Osteoblast (primary cell): ENCODE data around the gene INPP5A. TPM values are rescaled to one million over a fixed set of nuclear protein-coding genes. Genes with fewer than 3 reads are reported as not detected.

Experiments
- DNase-seq: peaks from one replicate; pipeline ENCODE4 v3.0.0; 2011; ENCODE audit warnings: low spot score, mixed read lengths; ENCODE audit not compliant: insufficient read length; ENCODE audit errors: missing footprints
- H2AFZ ChIP-seq: 2 replicates; pipeline ENCODE4 v1.6.0; 2011; ENCODE audit warnings: mild to moderate bottlenecking, low read length
- H3K27ac ChIP-seq: 2 replicates; pipeline ENCODE4 v1.5.1; 2011; ENCODE audit warnings: mild to moderate bottlenecking, low read depth, low read length, moderate library complexity
- H3K27me3 ChIP-seq: 2 replicates; pipeline ENCODE4 v1.6.0; 2012; ENCODE audit warnings: mild to moderate bottlenecking, control low read depth, inconsistent platforms, low read length, moderate library complexity; ENCODE audit not compliant: insufficient read depth
- H3K36me3 ChIP-seq: 2 replicates; pipeline ENCODE4 v1.5.1; 2011; ENCODE audit warnings: mild to moderate bottlenecking, low read length, control low read depth, moderate library complexity; ENCODE audit not compliant: insufficient read depth
- H3K4me1 ChIP-seq: 2 replicates; pipeline ENCODE4 v1.5.1; 2011; ENCODE audit warnings: mild to moderate bottlenecking, low read length, control low read depth, moderate library complexity; ENCODE audit not compliant: insufficient read depth
- H3K4me2 ChIP-seq: 2 replicates; pipeline ENCODE4 v1.6.0; 2011; ENCODE audit warnings: mild to moderate bottlenecking, low read length; ENCODE audit not compliant: insufficient read depth
- H3K4me3 ChIP-seq: fragments of 200-600 bp; sonication (generic); 3 replicates; pipeline ENCODE4 v1.5.1; 2012; ENCODE audit warnings: mild to moderate bottlenecking, low read length, inconsistent platforms; ENCODE audit not compliant: insufficient read depth
- H3K79me2 ChIP-seq: 2 replicates; pipeline ENCODE4 v1.6.0; 2012; ENCODE audit warnings: mild to moderate bottlenecking, low read length, control low read depth, inconsistent platforms; ENCODE audit not compliant: insufficient read depth
- H3K9me3 ChIP-seq: 2 replicates; pipeline ENCODE4 v1.5.1; 2011; ENCODE audit warnings: low read depth, low read length, control low read depth
- H4K20me1 ChIP-seq: 2 replicates; pipeline ENCODE4 v1.6.0; 2012; ENCODE audit warnings: mild to moderate bottlenecking, low read length, control low read depth; ENCODE audit not compliant: insufficient read depth
- total RNA-seq: library from RNA; depleted of rRNA; stranded (reverse); fragments of >200 nt; gene quantifications from 2 replicates; pipeline ENCODE4 v1.2.3, GENCODE V29; 2012
- TF ChIP-seq, protein P1 (sequence below): IDR thresholded peaks from 2 replicates; pipeline ENCODE4 v1.5.1; 2011; ENCODE audit warnings: mild to moderate bottlenecking, low read depth, low read length, moderate library complexity; ENCODE audit errors: extremely low read depth

The INPP5A gene
- total RNA-seq, 1 donor = 22.8 TPM

DNA sequence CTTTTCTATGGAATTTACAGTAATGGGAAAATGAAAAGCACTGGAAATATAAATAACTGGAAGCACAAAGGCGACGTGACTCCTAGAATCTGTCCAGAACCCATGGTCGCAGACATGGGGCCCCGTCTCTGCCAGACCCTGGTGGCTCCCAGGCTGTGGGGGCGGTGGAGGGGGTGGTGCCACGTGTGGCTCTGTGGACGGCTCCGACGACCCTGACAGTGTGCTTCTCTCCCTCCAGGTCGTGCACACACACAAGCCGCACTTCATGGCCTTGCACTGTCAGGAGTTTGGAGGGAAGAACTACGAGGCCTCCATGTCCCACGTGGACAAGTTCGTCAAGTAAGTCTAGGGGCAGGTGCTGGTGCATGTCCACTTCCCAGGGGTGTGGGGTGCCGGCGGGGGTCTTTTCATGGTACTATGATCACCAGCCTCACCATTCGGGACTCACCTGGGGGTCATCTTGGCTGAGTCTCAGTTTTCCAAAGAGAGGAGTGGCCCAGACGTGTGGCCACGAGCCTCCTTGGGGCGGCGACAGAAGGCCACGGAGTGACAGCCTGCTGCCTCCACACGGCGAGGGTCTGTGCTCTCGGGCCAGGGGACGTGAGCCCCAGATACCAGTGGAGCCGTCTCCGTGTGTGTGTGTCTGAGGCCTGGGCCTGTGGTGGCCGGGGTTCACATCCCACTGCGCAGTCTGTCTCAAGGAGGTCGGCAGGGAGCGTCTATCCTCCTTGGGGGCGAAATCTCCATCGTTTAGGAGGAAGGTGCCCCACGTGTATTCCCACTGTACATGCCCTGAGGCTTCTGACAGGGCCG is 108.2 kb downstream of the INPP5A start:
- TF ChIP-seq, protein P1, sequence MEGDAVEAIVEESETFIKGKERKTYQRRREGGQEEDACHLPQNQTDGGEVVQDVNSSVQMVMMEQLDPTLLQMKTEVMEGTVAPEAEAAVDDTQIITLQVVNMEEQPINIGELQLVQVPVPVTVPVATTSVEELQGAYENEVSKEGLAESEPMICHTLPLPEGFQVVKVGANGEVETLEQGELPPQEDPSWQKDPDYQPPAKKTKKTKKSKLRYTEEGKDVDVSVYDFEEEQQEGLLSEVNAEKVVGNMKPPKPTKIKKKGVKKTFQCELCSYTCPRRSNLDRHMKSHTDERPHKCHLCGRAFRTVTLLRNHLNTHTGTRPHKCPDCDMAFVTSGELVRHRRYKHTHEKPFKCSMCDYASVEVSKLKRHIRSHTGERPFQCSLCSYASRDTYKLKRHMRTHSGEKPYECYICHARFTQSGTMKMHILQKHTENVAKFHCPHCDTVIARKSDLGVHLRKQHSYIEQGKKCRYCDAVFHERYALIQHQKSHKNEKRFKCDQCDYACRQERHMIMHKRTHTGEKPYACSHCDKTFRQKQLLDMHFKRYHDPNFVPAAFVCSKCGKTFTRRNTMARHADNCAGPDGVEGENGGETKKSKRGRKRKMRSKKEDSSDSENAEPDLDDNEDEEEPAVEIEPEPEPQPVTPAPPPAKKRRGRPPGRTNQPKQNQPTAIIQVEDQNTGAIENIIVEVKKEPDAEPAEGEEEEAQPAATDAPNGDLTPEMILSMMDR = no peak
- DNase-seq = peak; percentile 51
- Histone ChIP-seq H2AFZ (no peak overlapping the region), H3K36me3 (no peaks in the 10 kb centered on the region), H3K4me3 (no peak overlapping the region), H4K20me1 (peaks cover 39% of the 10 kb centered on the region), H3K27me3 (no peaks in the 10 kb centered on the region), H3K9me3 (no peaks in the 10 kb centered on the region), H3K27ac (no peak overlapping the region), H3K79me2 (peaks cover 6% of the 10 kb centered on the region), H3K4me2 (no peak overlapping the region), H3K4me1 (no peaks in the 10 kb centered on the region)

DNA sequence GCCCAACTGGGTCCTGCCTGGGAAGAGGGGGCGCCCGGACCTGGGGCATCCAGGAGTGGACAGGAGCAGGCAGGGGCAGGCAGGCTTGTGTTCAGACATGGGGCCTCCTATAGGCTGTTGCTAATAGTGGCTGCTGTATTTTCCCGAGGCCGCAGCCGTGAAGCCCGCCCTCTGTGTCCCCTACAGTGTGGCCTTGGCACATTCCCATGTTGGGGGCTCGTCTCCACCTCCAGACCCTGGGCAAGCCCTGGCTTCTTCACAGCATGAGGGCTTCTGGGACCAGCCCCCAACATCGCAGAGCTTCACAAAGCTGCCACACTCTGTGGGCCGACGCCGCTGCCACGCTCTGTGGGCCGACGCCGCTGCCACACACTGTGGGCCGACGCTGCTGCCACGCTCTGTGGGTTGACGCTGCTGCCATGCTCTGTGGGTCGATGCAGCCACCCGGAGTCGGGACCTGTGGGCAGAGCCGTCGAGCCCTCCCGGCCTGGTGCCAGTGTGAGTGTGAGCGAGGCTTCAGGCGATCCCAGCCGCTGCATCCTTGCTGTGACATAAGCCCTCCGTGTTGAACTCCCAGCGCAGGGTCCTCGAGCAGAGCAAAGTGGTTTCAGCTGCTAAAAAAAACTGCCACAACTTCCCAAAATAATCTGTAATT is 109.0 kb downstream of the INPP5A start:
- H3K27ac ChIP-seq = no peak overlapping the region
- no peaks in the 10 kb centered on the region for H3K27me3 ChIP-seq
- H3K9me3 ChIP-seq = no peaks in the 10 kb centered on the region
- TF ChIP-seq, protein P1 = no peak
- no peak overlapping the region for H3K4me3 ChIP-seq
- no peak overlapping the region for H2AFZ ChIP-seq
- H3K4me2 ChIP-seq = no peak overlapping the region
- H3K79me2 ChIP-seq = peaks cover 6% of the 10 kb centered on the region
- peaks cover 32% of the 10 kb centered on the region for H4K20me1 ChIP-seq
- no peaks in the 10 kb centered on the region for H3K36me3 ChIP-seq
- H3K4me1 ChIP-seq = no peaks in the 10 kb centered on the region
- peak; percentile 58 for DNase-seq

GRCh38 chr10:132647424-132647823 is 109.8 kb downstream of the INPP5A start:
- H3K27me3 ChIP-seq = no peaks in the 10 kb centered on the region
- no peak overlapping the region for H3K4me3 ChIP-seq
- peak; percentile 39 for DNase-seq
- no peak overlapping the region for H3K27ac ChIP-seq
- TF ChIP-seq, protein P1 = no peak
- H2AFZ ChIP-seq = no peak overlapping the region
- no peaks in the 10 kb centered on the region for H3K4me1 ChIP-seq
- no peak overlapping the region for H3K4me2 ChIP-seq
- peaks cover 25% of the 10 kb centered on the region for H4K20me1 ChIP-seq
- H3K9me3 ChIP-seq = no peaks in the 10 kb centered on the region
- peaks cover 6% of the 10 kb centered on the region for H3K79me2 ChIP-seq
- no peaks in the 10 kb centered on the region for H3K36me3 ChIP-seq
